Measurements from ENCODE around the gene IPO11. TPM values are rescaled to one million over a fixed set of nuclear protein-coding genes. Genes with fewer than 3 reads are reported as not detected.

IPO11 gene
- 34.5 TPM for total RNA-seq
- long read RNA-seq, full-length matches to known transcripts: 5 of 13 reads
- long read RNA-seq, partial matches to known transcripts: 0 of 13 reads
- long read RNA-seq, other reads (novel, unspliced or antisense): 8 of 13 reads

GRCh38 chr5:62412549-62413329 lies at the start of gene IPO11:
Gene IPO11 (plus strand): TSS chr5:62412763. CDS start chr5:62437280, 24,517 bp downstream.
- peak; percentile 99 for ATAC-seq
- intact Hi-C loops (cut with DNase I): loop anchor here (5.0 kb wide), 1 partner anchor 105 kb away; the partner anchor contains the start of gene KIF2A
- DNase-seq (ENCODE audit: missing footprints): peak; percentile 99

GRCh38 chr5:62369039-62369438 lies 43.5 kb upstream of the IPO11 start:
- ATAC-seq: no peak
- intact Hi-C loops (cut with DNase I): no loop called here
- DNase-seq (ENCODE audit: missing footprints): no peak

GRCh38 chr5:62371409-62371808 lies 41.2 kb upstream of the IPO11 start:
- intact Hi-C loops (cut with DNase I): no loop called here
- ATAC-seq (no peak), DNase-seq (ENCODE audit: missing footprints) (no peak)

- DNase-seq (ENCODE audit: missing footprints) (no peak), ATAC-seq (no peak)
- intact Hi-C loops (cut with DNase I): no loop called here
These were observed 40.0 kb upstream of the IPO11 start for GRCh38 chr5:62372600-62372999.

GRCh38 chr5:62373382-62373781 lies 39.2 kb upstream of the IPO11 start:
- ATAC-seq (no peak), DNase-seq (ENCODE audit: missing footprints) (no peak)
- intact Hi-C loops (cut with DNase I): no loop called here

- ATAC-seq (no peak), DNase-seq (ENCODE audit: missing footprints) (no peak)
- intact Hi-C loops (cut with DNase I): no loop called here
These were observed 38.5 kb upstream of the IPO11 start for GRCh38 chr5:62374090-62374489.

- DNase-seq (ENCODE audit: missing footprints): no peak
- intact Hi-C loops (cut with DNase I): no loop called here
- ATAC-seq: no peak
These were observed 36.9 kb upstream of the IPO11 start for GRCh38 chr5:62375627-62376026.

GRCh38 chr5:62376064-62376463 lies 36.5 kb upstream of the IPO11 start:
- ATAC-seq (no peak), DNase-seq (ENCODE audit: missing footprints) (no peak)
- intact Hi-C loops (cut with DNase I): no loop called here

GRCh38 chr5:62385131-62385530 lies 27.4 kb upstream of the IPO11 start:
- ATAC-seq: no peak
- intact Hi-C loops (cut with DNase I): no loop called here

GRCh38 chr5:62385816-62386400 lies 26.7 kb upstream of the IPO11 start:
- DNase-seq (ENCODE audit: missing footprints) (no peak), ATAC-seq (no peak)
- intact Hi-C loops (cut with DNase I): no loop called here

More at GRCh38 chr5:62385131-62385530, 27.4 kb upstream of the IPO11 start:
- no peak for DNase-seq (ENCODE audit: missing footprints)

GRCh38 chr5:62386824-62387223 lies 25.7 kb upstream of the IPO11 start:
- ATAC-seq: peak; percentile 54
- intact Hi-C loops (cut with DNase I): no loop called here
- no peak for DNase-seq (ENCODE audit: missing footprints)

- ATAC-seq: no peak
- no peak for DNase-seq (ENCODE audit: missing footprints)
- intact Hi-C loops (cut with DNase I): no loop called here
These were observed 17.2 kb upstream of the IPO11 start for GRCh38 chr5:62395210-62395950.

- DNase-seq (ENCODE audit: missing footprints): peak; percentile 97
- peak; percentile 100 for ATAC-seq
- intact Hi-C loops (cut with DNase I): loop anchor here (2.0 kb wide), 1 partner anchor 29 kb away; no protein-coding TSS in a partner anchor
These were observed 8.9 kb upstream of the IPO11 start, which contains the start of gene DIMT1 for GRCh38 chr5:62403411-62404250. Gene DIMT1 (minus strand): TSS chr5:62403905. CDS start chr5:62403772, 133 bp downstream.

GRCh38 chr5:62413711-62414110 lies 1.1 kb downstream of the IPO11 start:
- intact Hi-C loops (cut with DNase I): loop anchor here (5.0 kb wide), 1 partner anchor 106 kb away; the partner anchor contains the start of gene KIF2A
- DNase-seq (ENCODE audit: missing footprints) (no peak), ATAC-seq (no peak)

- no peak for DNase-seq (ENCODE audit: missing footprints)
- intact Hi-C loops (cut with DNase I): no loop called here
- peak; percentile 62 for ATAC-seq
These were observed 6.0 kb downstream of the IPO11 start for GRCh38 chr5:62418462-62419076.

- intact Hi-C loops (cut with DNase I): no loop called here
- DNase-seq (ENCODE audit: missing footprints) (no peak), ATAC-seq (no peak)
These were observed 7.0 kb downstream of the IPO11 start for GRCh38 chr5:62419609-62420008.

- intact Hi-C loops (cut with DNase I): no loop called here
- no peak for ATAC-seq
- no peak for DNase-seq (ENCODE audit: missing footprints)
These were observed 8.9 kb downstream of the IPO11 start for GRCh38 chr5:62421414-62421813.

- no peak for DNase-seq (ENCODE audit: missing footprints)
- no peak for ATAC-seq
- intact Hi-C loops (cut with DNase I): no loop called here
These were observed 12.2 kb downstream of the IPO11 start for GRCh38 chr5:62424763-62425162.

All from Right ventricle myocardium inferior (tissue), 1 donor.